ENCODE data around the gene C10orf71. TPM values are rescaled to one million over a fixed set of nuclear protein-coding genes. Genes with fewer than 3 reads are reported as not detected.

The C10orf71 gene, protein sequence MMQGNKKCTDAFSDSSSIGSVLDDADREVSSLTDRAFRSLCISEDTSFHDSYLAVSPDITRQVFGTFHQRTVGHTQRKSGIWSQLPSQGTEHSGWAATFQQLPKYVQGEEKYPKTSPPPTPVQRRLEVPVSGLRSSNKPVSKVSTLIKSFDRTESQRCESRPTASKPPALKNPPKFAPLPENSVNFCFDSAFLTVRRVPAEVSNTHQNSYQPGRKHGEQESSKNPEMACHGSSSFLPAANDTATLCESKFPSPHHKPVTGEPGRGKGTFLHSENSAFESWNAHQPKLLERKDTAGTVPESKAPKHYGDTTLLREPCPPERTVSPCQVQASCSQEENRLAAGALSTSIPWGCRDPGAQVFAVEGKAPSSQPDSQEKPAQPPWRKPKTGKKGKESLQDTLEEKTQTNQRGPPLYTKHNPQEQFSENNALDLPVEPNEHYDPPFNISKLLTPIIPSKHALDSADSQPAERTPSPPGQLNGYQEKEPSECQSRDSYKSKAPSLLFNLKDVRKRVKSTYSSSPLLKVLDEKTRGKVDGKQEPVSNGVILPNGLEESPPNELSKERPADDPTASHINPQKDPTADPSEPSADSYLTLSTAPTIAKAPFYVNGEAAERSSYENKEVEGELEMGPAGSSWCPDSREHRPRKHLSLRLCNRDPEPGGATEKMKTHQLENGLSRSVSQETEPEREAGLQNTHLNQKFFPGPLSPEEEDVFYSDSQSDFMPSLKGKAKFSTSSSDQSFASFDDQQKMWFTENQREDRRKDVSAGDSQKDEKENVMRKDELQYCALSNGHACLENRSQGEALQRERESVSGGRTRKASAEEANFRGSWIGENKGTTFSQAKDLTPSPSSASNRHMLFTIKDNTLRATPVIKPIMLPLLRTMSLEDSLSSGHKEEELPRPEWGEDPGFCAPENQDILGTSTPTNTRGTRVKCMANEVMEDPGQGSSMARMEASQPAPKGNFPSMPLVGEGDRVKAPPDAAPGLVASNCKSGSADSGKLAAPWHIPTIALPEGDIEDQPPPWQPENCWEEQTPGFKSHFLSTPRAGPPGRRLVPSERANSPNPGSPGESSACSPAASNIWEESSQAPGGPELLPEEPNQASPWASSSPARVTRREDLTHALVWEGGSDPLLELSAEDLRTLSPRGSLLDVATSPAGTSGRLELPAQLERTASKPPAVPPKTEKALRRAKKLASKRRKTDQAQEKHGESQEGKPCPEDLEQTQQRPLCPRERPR (N-terminal part only)
- not detected for total RNA-seq

DNA sequence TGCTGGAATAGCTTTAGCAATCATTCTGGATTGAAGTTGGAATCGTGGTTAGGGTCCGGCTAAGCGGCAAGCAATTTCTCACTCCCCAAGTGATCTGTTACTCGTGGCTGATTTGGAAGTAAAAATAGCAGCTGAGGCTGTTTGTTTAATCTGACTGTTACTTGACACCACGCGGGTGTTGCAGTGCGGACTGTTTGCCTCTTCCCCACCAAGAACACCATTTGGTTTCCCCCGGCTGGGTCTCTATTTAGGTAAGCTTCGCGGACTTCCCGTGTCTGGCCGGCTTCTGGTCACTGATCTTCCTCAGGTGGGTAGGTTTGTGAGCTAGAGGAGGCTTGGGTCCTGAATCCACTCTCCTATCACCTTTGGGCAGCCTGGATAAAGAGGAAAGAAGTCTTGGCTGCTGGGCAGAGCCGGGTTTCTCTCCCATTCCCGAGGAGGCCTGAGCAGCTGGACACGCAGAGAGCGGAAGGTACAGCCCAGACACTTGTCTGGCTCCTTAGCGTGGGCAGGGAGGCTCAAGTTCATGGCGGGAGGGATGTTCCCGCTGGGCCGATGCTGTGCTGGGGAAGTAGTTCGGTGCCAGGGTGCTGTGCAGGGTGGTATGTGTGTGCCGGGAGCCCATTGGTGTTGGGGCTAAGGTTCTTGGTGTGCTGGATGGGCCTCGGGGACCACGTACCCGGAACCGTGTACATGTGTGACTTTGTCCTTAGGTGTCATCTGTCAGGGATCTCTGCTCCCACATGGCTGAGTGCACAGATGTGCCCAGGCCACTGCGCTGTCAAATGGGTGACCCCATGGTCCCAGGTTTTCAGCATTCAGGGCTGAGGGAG lies at the start of gene C10orf71:
Gene C10orf71, plus strand, starts transcription at position 188 of the 833 bp plus-strand sequence. CDS start 23,376 bp downstream, outside the sequence.

Other genes starting within 250 kb of the C10orf71 start
- not detected for gene VSTM4, start 183.6 kb upstream of the C10orf71 start, total RNA-seq
- not detected for gene FAM170B, start 165.1 kb upstream of the C10orf71 start, total RNA-seq
- 10 to 100 TPM; 17.3 to 20.3 TPM for gene TMEM273, start 110.8 kb upstream of the C10orf71 start, total RNA-seq
- gene DRGX, start 96.9 kb downstream of the C10orf71 start, total RNA-seq, result not detected
- gene ERCC6, start 240.0 kb downstream of the C10orf71 start, total RNA-seq, result 10 to 100 TPM; 25.7 to 30.8 TPM

All from activated naive CD4-positive, alpha-beta T cell treated with anti-CD3 and anti-CD28 coated beads, Interleukin-2, amount 10 ng/mL, durations not matched to agents 5 hours and 36 hours (primary cell).